GM23248 (cell line): ENCODE measurements around the gene ANXA9. TPM values are rescaled to one million over a fixed set of nuclear protein-coding genes. Genes with fewer than 3 reads are reported as not detected.

ENCODE experiments used
- DNase-seq: peaks from one replicate; pipeline ENCODE4 v3.0.0-alpha.2; 2015
- H2AFZ ChIP-seq: fragments of 200-600 bp; sonication (generic); 2 replicates; pipeline ENCODE4 v1.6.1; 2016; ENCODE audit warnings: antibody characterized with exemption
- H3F3A ChIP-seq: fragments of 200-600 bp; sonication (generic); 2 replicates; pipeline ENCODE4 v1.6.1; 2016; ENCODE audit warnings: mild to moderate bottlenecking, antibody characterized with exemption, mixed run types; ENCODE audit not compliant: insufficient read depth
- H3K27ac ChIP-seq: fragments of 200-600 bp; sonication (generic); 2 replicates; pipeline ENCODE4 v1.5.1; 2016; ENCODE audit warnings: mild to moderate bottlenecking
- H3K27me3 ChIP-seq: fragments of 200-600 bp; sonication (generic); replicated peaks from 2 replicates; pipeline ENCODE4 v1.6.1; 2016; ENCODE audit warnings: mild to moderate bottlenecking; ENCODE audit not compliant: insufficient read depth
- H3K36me3 ChIP-seq: fragments of 200-600 bp; sonication (generic); 2 replicates; pipeline ENCODE4 v1.6.1; 2016; ENCODE audit warnings: low read depth, mild to moderate bottlenecking
- H3K4me1 ChIP-seq: fragments of 200-600 bp; sonication (generic); 2 replicates; pipeline ENCODE4 v1.6.1; 2016; ENCODE audit warnings: mild to moderate bottlenecking; ENCODE audit not compliant: insufficient read depth
- H3K4me2 ChIP-seq: fragments of 200-600 bp; sonication (generic); one replicate; pipeline ENCODE4 v1.6.1; 2016; ENCODE audit warnings: mild to moderate bottlenecking; ENCODE audit not compliant: unreplicated experiment
- H3K4me3 ChIP-seq: fragments of 200-600 bp; sonication (generic); 2 replicates; pipeline ENCODE4 v1.5.1; 2016; ENCODE audit warnings: mild to moderate bottlenecking
- H3K79me2 ChIP-seq: fragments of 200-600 bp; sonication (generic); 2 replicates; pipeline ENCODE4 v1.6.1; 2016; ENCODE audit warnings: mild to moderate bottlenecking; ENCODE audit not compliant: insufficient read depth
- H3K9ac ChIP-seq: fragments of 200-600 bp; sonication (generic); 2 replicates; pipeline ENCODE4 v1.6.1; 2016; ENCODE audit warnings: mild to moderate bottlenecking
- H3K9me2 ChIP-seq: fragments of 200-600 bp; sonication (generic); 2 replicates; pipeline ENCODE4 v1.6.1; 2016; ENCODE audit warnings: mixed run types, mild to moderate bottlenecking, moderate library complexity; ENCODE audit not compliant: insufficient read depth
- H3K9me3 ChIP-seq: fragments of 200-600 bp; sonication (generic); one replicate; pipeline ENCODE4 v1.6.1; 2017; ENCODE audit warnings: low read depth
- H4K20me1 ChIP-seq: fragments of 200-600 bp; sonication (generic); 2 replicates; pipeline ENCODE4 v1.6.0; 2016; ENCODE audit not compliant: insufficient read depth
- EZH2 ChIP-seq: fragments of 200-600 bp; sonication (generic); IDR thresholded peaks from 2 replicates; pipeline ENCODE4 v1.6.1; 2018; ENCODE audit warnings: antibody characterized with exemption, mild to moderate bottlenecking; ENCODE audit not compliant: insufficient read depth, poor library complexity, severe bottlenecking
- EZH2phosphoT487 ChIP-seq: fragments of 200-600 bp; sonication (generic); IDR thresholded peaks from 2 replicates; pipeline ENCODE4 v1.6.1; 2018; ENCODE audit warnings: antibody characterized with exemption, moderate library complexity, mild to moderate bottlenecking, low read depth; ENCODE audit not compliant: insufficient read depth
- WGBS, 2 experiments: methylation state at CpG; one replicate each; pipeline ENCODE4 v1.1.6; 2015 to 2017; ENCODE audit warnings: low lambda C conversion rate in 2 of 2, low coverage in 1 of 2; ENCODE audit errors: missing lambda C conversion rate in 2 of 2; 5-methylcytosine and 5-hydroxymethylcytosine counted together
- in situ Hi-C: fragments of 300-500 bp; cut with MboI; formaldehyde crosslinking; loops from 2 replicates; pipeline ENCODE4 v1.15.0; 2020
- polyA plus RNA-seq: library from polyadenylated mRNA; unstranded; fragments of >200 nt; fragmentation: Nextera tagmentation; extraction: Ambion mirVana; gene quantifications from 2 replicates; pipeline ENCODE4 v1.2.1, GENCODE V29; 2016
- total RNA-seq: library from RNA; depleted of rRNA; stranded (reverse); fragments of >200 nt; shearing (Covaris generic); gene quantifications from 2 replicates; pipeline ENCODE4 v1.2.3, GENCODE V29; 2014

ANXA9 gene
- total and polyA plus RNA-seq, 2 experiments from 2014 or later = 0.26 TPM; not detected in 1

DNA sequence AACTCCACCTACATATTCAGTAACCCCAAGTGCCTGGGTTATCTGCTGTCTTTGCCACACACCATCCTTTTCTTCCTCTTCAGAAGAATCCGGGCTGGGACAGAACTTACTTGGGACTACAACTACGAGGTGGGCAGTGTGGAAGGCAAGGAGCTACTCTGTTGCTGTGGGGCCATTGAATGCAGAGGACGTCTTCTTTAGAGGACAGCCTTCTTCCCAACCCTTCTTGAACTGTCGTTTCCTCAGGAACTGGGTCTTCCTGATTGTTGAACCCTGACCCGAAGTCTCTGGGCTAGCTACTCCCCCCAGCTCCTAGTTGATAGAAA is 18.0 kb upstream of the ANXA9 start:
- Histone ChIP-seq H2AFZ (no peak overlapping the region), H3K4me3 (no peak overlapping the region), H3F3A (peaks cover 37% of the 10 kb centered on the region), H3K9me2 (no peaks in the 10 kb centered on the region), H3K79me2 (peaks cover 26% of the 10 kb centered on the region), H3K4me2 (no peak overlapping the region), H3K9me3 (no peaks in the 10 kb centered on the region), H4K20me1 (no peaks in the 10 kb centered on the region), H3K27me3 (no peaks in the 10 kb centered on the region), H3K4me1 (no peaks in the 10 kb centered on the region), H3K9ac (no peak overlapping the region), H3K36me3 (peaks cover 54% of the 10 kb centered on the region), H3K27ac (no peak overlapping the region)
- no peak for DNase-seq
- TF ChIP-seq EZH2 (no peak), EZH2phosphoT487 (no peak)
- in situ Hi-C loops = no loop called here
- WGBS, 2 experiments = 85 to 88% methylated on average over 5 of the region's 5 CpGs

GRCh38 chr1:150965605-150966004 is 16.5 kb upstream of the ANXA9 start:
- WGBS, 2 experiments = 90 to 99% methylated on average over 4 of the region's 4 CpGs
- H3K79me2 ChIP-seq = peaks cover 41% of the 10 kb centered on the region
- no peaks in the 10 kb centered on the region for H4K20me1 ChIP-seq
- no peaks in the 10 kb centered on the region for H3K9me3 ChIP-seq
- no peaks in the 10 kb centered on the region for H3K27me3 ChIP-seq
- TF ChIP-seq EZH2 = no peak
- TF ChIP-seq EZH2phosphoT487 = no peak
- H3F3A ChIP-seq = peaks cover 39% of the 10 kb centered on the region
- peaks cover 46% of the 10 kb centered on the region for H3K36me3 ChIP-seq
- peaks cover 3% of the 10 kb centered on the region for H3K4me1 ChIP-seq
- no peak overlapping the region for H3K4me3 ChIP-seq
- in situ Hi-C loops = no loop called here
- H3K4me2 ChIP-seq = no peak overlapping the region
- no peaks in the 10 kb centered on the region for H3K9me2 ChIP-seq
- H2AFZ ChIP-seq = no peak overlapping the region
- DNase-seq = no peak
- no peak overlapping the region for H3K27ac ChIP-seq
- no peak overlapping the region for H3K9ac ChIP-seq

DNA sequence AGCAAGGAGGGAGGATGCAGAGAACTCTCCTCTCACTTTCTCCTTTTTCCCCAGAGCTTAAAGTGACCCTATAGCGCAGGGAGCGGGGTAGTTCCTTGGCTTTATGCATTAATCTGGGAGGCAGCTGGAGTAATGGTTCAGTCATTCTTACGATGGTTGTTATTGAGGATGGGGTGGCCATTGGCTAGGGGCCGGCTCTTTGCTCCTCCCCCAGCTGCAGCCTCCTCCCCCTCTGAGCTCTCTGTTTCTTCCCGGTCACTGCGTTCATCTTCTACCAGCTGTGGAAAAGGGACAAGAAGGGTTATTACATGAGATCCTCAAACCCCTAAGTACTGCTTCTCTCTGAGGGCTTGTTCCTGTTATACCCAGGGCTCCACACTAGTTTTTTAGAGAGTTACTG is 16.1 kb upstream of the ANXA9 start:
- Histone ChIP-seq H3K4me3 (no peak overlapping the region), H3K4me2 (no peak overlapping the region), H3K27me3 (no peaks in the 10 kb centered on the region), H3K79me2 (peaks cover 45% of the 10 kb centered on the region), H3K9ac (no peak overlapping the region), H3K9me3 (no peaks in the 10 kb centered on the region), H3K4me1 (peaks cover 8% of the 10 kb centered on the region), H3K36me3 (peaks cover 46% of the 10 kb centered on the region), H2AFZ (no peak overlapping the region), H3K9me2 (no peaks in the 10 kb centered on the region), H3K27ac (no peak overlapping the region), H4K20me1 (no peaks in the 10 kb centered on the region), H3F3A (peaks cover 41% of the 10 kb centered on the region)
- in situ Hi-C loops = no loop called here
- 83 to 85% methylated on average over 6 of the region's 6 CpGs for WGBS, 2 experiments
- no peak for DNase-seq
- TF ChIP-seq EZH2phosphoT487 (no peak), EZH2 (no peak)

DNA sequence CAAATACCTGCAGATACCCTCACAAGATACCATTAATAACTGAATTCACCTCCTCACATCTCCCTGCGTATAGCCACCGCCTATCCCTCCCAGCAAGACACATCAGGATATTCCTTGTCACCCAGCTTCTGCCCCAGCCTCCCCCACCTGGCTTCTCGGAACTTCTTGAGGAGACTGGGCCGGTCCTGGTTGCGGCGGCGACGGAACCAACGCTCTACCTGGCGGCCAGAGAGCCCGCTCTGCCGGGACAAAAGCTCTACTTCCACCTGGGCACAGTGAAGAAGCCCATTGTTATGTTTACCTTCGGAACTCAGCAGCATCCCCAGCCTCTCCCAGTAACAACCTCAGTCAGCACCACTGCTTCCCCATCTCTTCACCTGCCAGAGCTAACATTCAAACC is 14.2 kb upstream of the ANXA9 start:
- 93 to 94% methylated on average over 13 of the region's 13 CpGs for WGBS, 2 experiments
- Histone ChIP-seq H3K27ac (no peak overlapping the region), H3K36me3 (peaks cover 42% of the 10 kb centered on the region)

GRCh38 chr1:150968491-150968890 is 13.6 kb upstream of the ANXA9 start:
- in situ Hi-C loops = no loop called here
- Histone ChIP-seq H3K36me3 (peaks cover 39% of the 10 kb centered on the region), H4K20me1 (no peaks in the 10 kb centered on the region), H3K9me3 (no peaks in the 10 kb centered on the region), H3K4me3 (no peak overlapping the region), H3K79me2 (peaks cover 70% of the 10 kb centered on the region), H3K9ac (no peak overlapping the region), H3K4me1 (peaks cover 30% of the 10 kb centered on the region), H3F3A (peaks cover 40% of the 10 kb centered on the region), H2AFZ (no peak overlapping the region), H3K27ac (no peak overlapping the region), H3K4me2 (no peak overlapping the region), H3K9me2 (no peaks in the 10 kb centered on the region), H3K27me3 (no peaks in the 10 kb centered on the region)
- no peak for DNase-seq
- 79 to 87% methylated on average over 4 of the region's 4 CpGs for WGBS, 2 experiments
- TF ChIP-seq EZH2 (no peak), EZH2phosphoT487 (no peak)

More for the DNA sequence above, 14.2 kb upstream of the ANXA9 start:
- Histone ChIP-seq H3K9me3 (no peaks in the 10 kb centered on the region), H3K9me2 (no peaks in the 10 kb centered on the region), H3K4me2 (no peak overlapping the region), H3K9ac (no peak overlapping the region), H3F3A (peaks cover 42% of the 10 kb centered on the region), H2AFZ (no peak overlapping the region), H3K4me3 (no peak overlapping the region), H3K27me3 (no peaks in the 10 kb centered on the region), H3K79me2 (peaks cover 64% of the 10 kb centered on the region), H4K20me1 (no peaks in the 10 kb centered on the region), H3K4me1 (peaks cover 27% of the 10 kb centered on the region)
- in situ Hi-C loops = no loop called here
- DNase-seq = no peak
- TF ChIP-seq EZH2phosphoT487 (no peak), EZH2 (no peak)
